H9 (cell line): Measurements from ENCODE around the gene BNIP5. TPM values are rescaled to one million over a fixed set of nuclear protein-coding genes. Genes with fewer than 3 reads are reported as not detected.

Experiments used
- DNase-seq: peaks from one replicate; pipeline ENCODE4 v3.0.0-alpha.2; 2017
- H2AFZ ChIP-seq: one replicate; pipeline ENCODE4 v1.6.1; 2013; ENCODE audit warnings: mild to moderate bottlenecking, low read length, control low read depth, moderate library complexity
- H2AK5ac ChIP-seq: 2 replicates; pipeline ENCODE4 v1.6.1; 2013; ENCODE audit warnings: low read length, control low read depth, mixed read lengths; ENCODE audit not compliant: insufficient read length
- H2BK120ac ChIP-seq: one replicate; pipeline ENCODE4 v1.6.1; 2013; ENCODE audit warnings: low read depth, mild to moderate bottlenecking, low read length, control low read depth, inconsistent platforms; ENCODE audit not compliant: poor library complexity, severe bottlenecking
- H2BK12ac ChIP-seq: 2 replicates; pipeline ENCODE4 v1.6.1; 2013; ENCODE audit warnings: low read length, control low read depth, mixed read lengths, low read depth; ENCODE audit not compliant: insufficient read length
- H2BK15ac ChIP-seq: 2 replicates; pipeline ENCODE4 v1.6.1; 2013; ENCODE audit warnings: low read depth, low read length, control low read depth
- H2BK20ac ChIP-seq: one replicate; pipeline ENCODE4 v1.6.1; 2013; ENCODE audit warnings: low read depth, mild to moderate bottlenecking, low read length, control low read depth, inconsistent platforms; ENCODE audit not compliant: poor library complexity, severe bottlenecking
- H2BK5ac ChIP-seq: 2 replicates; pipeline ENCODE4 v1.6.1; 2013; ENCODE audit warnings: low read length, control low read depth, mixed read lengths; ENCODE audit not compliant: insufficient read length
- H3K14ac ChIP-seq: 2 replicates; pipeline ENCODE4 v1.6.1; 2013; ENCODE audit warnings: low read length, control low read depth; ENCODE audit not compliant: insufficient read depth
- H3K18ac ChIP-seq: 2 replicates; pipeline ENCODE4 v1.6.1; 2013; ENCODE audit warnings: low read depth, mild to moderate bottlenecking, mixed read lengths, low read length, control low read depth; ENCODE audit not compliant: insufficient read length
- H3K23ac ChIP-seq: 2 replicates; pipeline ENCODE4 v1.6.1; 2013; ENCODE audit warnings: low read length, control low read depth, mixed read lengths, low read depth; ENCODE audit not compliant: insufficient read length
- H3K23me2 ChIP-seq: 2 replicates; pipeline ENCODE4 v1.6.1; 2013; ENCODE audit warnings: low read depth, mild to moderate bottlenecking, mixed read lengths, low read length, control low read depth; ENCODE audit not compliant: insufficient read length, poor library complexity, severe bottlenecking
- H3K27ac ChIP-seq: 2 replicates; pipeline ENCODE4 v1.5.1; 2013; ENCODE audit warnings: low read length, control low read depth, mixed read lengths, low read depth; ENCODE audit not compliant: insufficient read length
- H3K27me3 ChIP-seq: 2 replicates; pipeline ENCODE4 v1.6.1; 2013; ENCODE audit warnings: low read length, control low read depth, inconsistent platforms; ENCODE audit not compliant: insufficient read depth
- H3K4ac ChIP-seq: 2 replicates; pipeline ENCODE4 v1.6.1; 2013; ENCODE audit warnings: low read depth, mild to moderate bottlenecking, control low read depth, inconsistent platforms, low read length, moderate library complexity
- H3K4me1 ChIP-seq: 2 replicates; pipeline ENCODE4 v1.6.1; 2013; ENCODE audit warnings: low read length, control low read depth, inconsistent platforms; ENCODE audit not compliant: insufficient read depth
- H3K4me2 ChIP-seq: 2 replicates; pipeline ENCODE4 v1.6.1; 2013; ENCODE audit warnings: low read length, control low read depth, mixed read lengths; ENCODE audit not compliant: insufficient read length, insufficient read depth
- H3K56ac ChIP-seq: 2 replicates; pipeline ENCODE4 v1.6.1; 2013; ENCODE audit warnings: low read depth, mild to moderate bottlenecking, mixed read lengths, low read length, control low read depth; ENCODE audit not compliant: insufficient read length
- H3K79me1 ChIP-seq: 2 replicates; pipeline ENCODE4 v1.6.1; 2013; ENCODE audit warnings: low read depth, mild to moderate bottlenecking, moderate library complexity, low read length, control low read depth, inconsistent platforms; ENCODE audit not compliant: insufficient read depth, poor library complexity, severe bottlenecking
- H3K79me2 ChIP-seq: 2 replicates; pipeline ENCODE4 v1.6.1; 2013; ENCODE audit warnings: low read length, control low read depth, inconsistent platforms; ENCODE audit not compliant: insufficient read depth
- H3K9ac ChIP-seq: 2 replicates; pipeline ENCODE4 v1.6.1; 2013; ENCODE audit warnings: low read length, control low read depth, mixed read lengths; ENCODE audit not compliant: insufficient read length; ENCODE audit errors: extremely low read depth
- H3K9me3 ChIP-seq: one replicate; pipeline ENCODE4 v1.6.1; 2013; ENCODE audit warnings: low read depth, low read length, inconsistent platforms; ENCODE audit not compliant: control insufficient read depth
- H3T11ph ChIP-seq: one replicate; pipeline ENCODE4 v1.6.1; 2013; ENCODE audit warnings: mild to moderate bottlenecking, low read length, control low read depth, inconsistent platforms
- H4K20me1 ChIP-seq: one replicate; pipeline ENCODE4 v1.6.1; 2013; ENCODE audit not compliant: control insufficient read depth, insufficient read length, insufficient read depth
- H4K5ac ChIP-seq: 2 replicates; pipeline ENCODE4 v1.6.1; 2013; ENCODE audit warnings: low read depth, mild to moderate bottlenecking, mixed read lengths, low read length, control low read depth; ENCODE audit not compliant: insufficient read length
- H4K8ac ChIP-seq: replicated peaks from 2 replicates; pipeline ENCODE4 v1.6.1; 2013; ENCODE audit warnings: low read length, control low read depth, mixed read lengths, low read depth; ENCODE audit not compliant: insufficient read length
- H4K91ac ChIP-seq: 2 replicates; pipeline ENCODE4 v1.6.1; 2013; ENCODE audit warnings: low read depth, mild to moderate bottlenecking, moderate library complexity, mixed read lengths, low read length, control low read depth; ENCODE audit not compliant: insufficient read length
- H3K27ac Mint-ChIP-seq, 3 experiments: 2 replicates in 2 of 3; 3 replicates in 1 of 3; pipeline ENCODE4 v1.8.0; 2020 to 2021; ENCODE audit warnings: mixed read lengths in 3 of 3, mild to moderate bottlenecking in 1 of 3, moderate library complexity in 1 of 3
- H3K27me3 Mint-ChIP-seq: 2 replicates; pipeline ENCODE4 v1.8.0; 2021; ENCODE audit warnings: low read depth, mild to moderate bottlenecking, moderate library complexity, mixed read lengths
- H3K36me3 Mint-ChIP-seq, 3 experiments: 2 replicates in 2 of 3; 3 replicates in 1 of 3; pipeline ENCODE4 v1.8.0; 2020 to 2021; ENCODE audit warnings: low read depth in 3 of 3, mixed read lengths in 3 of 3; ENCODE audit not compliant: insufficient read depth in 1 of 3
- H3K4me1 Mint-ChIP-seq, 2 experiments: 2 replicates each; pipeline ENCODE4 v1.8.0; 2020; ENCODE audit warnings: mixed read lengths in 2 of 2
- H3K4me3 Mint-ChIP-seq, 2 experiments: 2 replicates in 1 of 2; 3 replicates in 1 of 2; pipeline ENCODE4 v1.8.0; 2020 to 2021; ENCODE audit warnings: mild to moderate bottlenecking in 2 of 2, mixed read lengths in 2 of 2, moderate library complexity in 1 of 2
- H3K9me3 Mint-ChIP-seq, 2 experiments: 2 replicates in 1 of 2; 3 replicates in 1 of 2; pipeline ENCODE4 v1.8.0; 2020; ENCODE audit warnings: mild to moderate bottlenecking in 2 of 2, mixed read lengths in 2 of 2, moderate library complexity in 1 of 2
- WGBS: extraction: QIAGEN DNeasy Blood & Tissue Kit; methylation state at CpG from one replicate; pipeline ENCODE4 v1.1.7; 2013; ENCODE audit warnings: missing lambda C conversion rate, low lambda C conversion rate, mixed read lengths; ENCODE audit not compliant: insufficient read length; ENCODE audit errors: extremely low coverage; 5-methylcytosine and 5-hydroxymethylcytosine counted together
- total RNA-seq: library from RNA; stranded (reverse); gene quantifications from 2 replicates; pipeline ENCODE4 v1.2.1, GENCODE V29; 2021
- TF ChIP-seq, protein P1 (sequence below): fragments of 200-600 bp; sonication (generic); conservative IDR thresholded peaks from 3 replicates; pipeline ENCODE4 v1.8.0; 2021; ENCODE audit warnings: antibody characterized with exemption, mild to moderate bottlenecking

BNIP5 gene
- total RNA-seq, 1 experiment from 2014 or later = not detected

DNA sequence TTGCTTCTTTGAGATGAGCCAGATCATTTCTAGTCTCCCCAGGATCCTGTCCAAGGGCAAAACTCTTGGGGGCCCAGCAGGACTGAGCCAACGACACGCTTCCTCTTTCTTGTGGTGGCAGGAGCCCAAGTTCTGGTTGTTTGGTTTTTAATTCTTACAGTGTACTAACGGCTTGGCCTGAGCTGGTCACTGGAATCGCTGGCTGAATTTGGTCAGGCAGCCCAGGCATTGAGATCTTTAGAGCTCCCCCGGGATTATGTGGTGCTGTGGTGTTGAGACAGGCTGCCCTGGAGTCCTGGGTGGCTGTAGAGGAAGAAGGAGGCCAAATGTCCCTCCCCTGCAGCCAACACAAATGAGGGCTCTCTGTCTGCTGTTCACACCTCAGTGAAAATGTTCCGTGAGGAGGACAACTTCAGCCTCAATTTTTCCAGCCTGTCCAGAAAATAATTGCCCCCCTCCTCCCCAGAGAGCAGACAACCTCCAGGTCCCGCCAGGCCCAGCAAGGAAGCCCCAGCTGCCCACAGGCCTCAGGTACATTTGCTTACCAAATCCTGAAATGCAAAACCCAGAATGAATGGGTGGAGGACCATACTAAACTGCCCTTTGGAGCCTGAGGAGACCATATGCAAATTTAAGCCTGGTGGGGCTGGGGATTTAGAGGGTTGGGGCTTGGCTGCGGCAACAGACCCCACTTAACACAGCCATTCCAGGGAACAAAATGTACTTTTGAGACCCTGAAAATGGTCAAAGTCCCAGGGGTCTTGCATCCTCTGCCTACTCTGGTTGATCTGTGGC, 23.6 kb downstream of the BNIP5 start:
- no peak overlapping the region for H4K91ac ChIP-seq
- H2BK120ac ChIP-seq = no peak overlapping the region
- no peaks in the 10 kb centered on the region for H4K20me1 ChIP-seq
- H3K27ac Mint-ChIP-seq = no peak overlapping the region
- no peaks in the 10 kb centered on the region for H3K79me1 ChIP-seq
- H3T11ph ChIP-seq = no peak overlapping the region
- no peak overlapping the region for H3K14ac ChIP-seq
- H3K23me2 ChIP-seq = no peaks in the 10 kb centered on the region
- no peak overlapping the region for H2BK12ac ChIP-seq
- H3K4me3 Mint-ChIP-seq = no peak overlapping the region
- no peak overlapping the region for H3K18ac ChIP-seq
- no peaks in the 10 kb centered on the region for H3K4me1 ChIP-seq
- no CpG with 5 or more reads among the region's 8 CpGs for WGBS
- no peaks in the 10 kb centered on the region; a peak in 1 of 7 replicates for H3K36me3 Mint-ChIP-seq
- H2AK5ac ChIP-seq = no peak overlapping the region
- no peak overlapping the region for H2BK5ac ChIP-seq
- H2BK20ac ChIP-seq = no peak overlapping the region
- H3K9me3 ChIP-seq = no peaks in the 10 kb centered on the region
- peaks cover 9% of the 10 kb centered on the region for H3K27me3 Mint-ChIP-seq
- H3K4me1 Mint-ChIP-seq = peaks cover 11 to 26% of the 10 kb centered on the region in 2 experiments
- H3K27me3 ChIP-seq = no peaks in the 10 kb centered on the region
- no peak overlapping the region for H3K27ac ChIP-seq
- TF ChIP-seq, protein P1, sequence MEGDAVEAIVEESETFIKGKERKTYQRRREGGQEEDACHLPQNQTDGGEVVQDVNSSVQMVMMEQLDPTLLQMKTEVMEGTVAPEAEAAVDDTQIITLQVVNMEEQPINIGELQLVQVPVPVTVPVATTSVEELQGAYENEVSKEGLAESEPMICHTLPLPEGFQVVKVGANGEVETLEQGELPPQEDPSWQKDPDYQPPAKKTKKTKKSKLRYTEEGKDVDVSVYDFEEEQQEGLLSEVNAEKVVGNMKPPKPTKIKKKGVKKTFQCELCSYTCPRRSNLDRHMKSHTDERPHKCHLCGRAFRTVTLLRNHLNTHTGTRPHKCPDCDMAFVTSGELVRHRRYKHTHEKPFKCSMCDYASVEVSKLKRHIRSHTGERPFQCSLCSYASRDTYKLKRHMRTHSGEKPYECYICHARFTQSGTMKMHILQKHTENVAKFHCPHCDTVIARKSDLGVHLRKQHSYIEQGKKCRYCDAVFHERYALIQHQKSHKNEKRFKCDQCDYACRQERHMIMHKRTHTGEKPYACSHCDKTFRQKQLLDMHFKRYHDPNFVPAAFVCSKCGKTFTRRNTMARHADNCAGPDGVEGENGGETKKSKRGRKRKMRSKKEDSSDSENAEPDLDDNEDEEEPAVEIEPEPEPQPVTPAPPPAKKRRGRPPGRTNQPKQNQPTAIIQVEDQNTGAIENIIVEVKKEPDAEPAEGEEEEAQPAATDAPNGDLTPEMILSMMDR = no peak
- peaks cover 0 to 1% of the 10 kb centered on the region in 2 experiments; a peak in 1 of 5 replicates for H3K9me3 Mint-ChIP-seq
- H4K5ac ChIP-seq = no peak overlapping the region
- H3K4me2 ChIP-seq = no peak overlapping the region
- H3K23ac ChIP-seq = no peak overlapping the region
- H3K9ac ChIP-seq = no peak overlapping the region
- H2AFZ ChIP-seq = no peak overlapping the region
- H3K56ac ChIP-seq = no peak overlapping the region
- DNase-seq = no peak
- H3K4ac ChIP-seq = no peak overlapping the region
- H2BK15ac ChIP-seq = no peak overlapping the region
- no peaks in the 10 kb centered on the region for H3K79me2 ChIP-seq
- H4K8ac ChIP-seq = no peak overlapping the region
